ENCODE measurements around the gene AMDHD2. TPM values are rescaled to one million over a fixed set of nuclear protein-coding genes. Genes with fewer than 3 reads are reported as not detected.

AMDHD2 gene
- total RNA-seq, 1 donor from 2014 or later, result 45.3 TPM

GRCh38 chr16:2515180-2515851, 4.9 kb upstream of the AMDHD2 start:
- no peak for DNase-seq (ENCODE audit: low spot score)

- DNase-seq (ENCODE audit: low spot score), result no peak
Measured at GRCh38 chr16:2516391-2517240, 3.6 kb upstream of the AMDHD2 start.

- no peak for DNase-seq (ENCODE audit: low spot score)
Measured at GRCh38 chr16:2517954-2518605, 2.1 kb upstream of the AMDHD2 start.

GRCh38 chr16:2518823-2519710, 1.1 kb upstream of the AMDHD2 start:
- DNase-seq (ENCODE audit: low spot score), result peak; percentile 87

GRCh38 chr16:2519711-2520080, 475 bp upstream of the AMDHD2 start:
- DNase-seq (ENCODE audit: low spot score), result no peak

- DNase-seq (ENCODE audit: low spot score), result peak; percentile 90
Measured at GRCh38 chr16:2520784-2521531, 787 bp downstream of the AMDHD2 start.

GRCh38 chr16:2523801-2524231, 3.6 kb downstream of the AMDHD2 start:
- DNase-seq (ENCODE audit: low spot score), result no peak

GRCh38 chr16:2524339-2524938, 4.3 kb downstream of the AMDHD2 start:
- no peak for DNase-seq (ENCODE audit: low spot score)

- DNase-seq (ENCODE audit: low spot score), result no peak
Measured at GRCh38 chr16:2526135-2526534, 6.0 kb downstream of the AMDHD2 start.

GRCh38 chr16:2527071-2527783, 7.1 kb downstream of the AMDHD2 start:
- DNase-seq (ENCODE audit: low spot score), result peak; percentile 86

GRCh38 chr16:2527784-2528100, 7.6 kb downstream of the AMDHD2 start:
- DNase-seq (ENCODE audit: low spot score), result no peak

GRCh38 chr16:2528161-2529060, 8.2 kb downstream of the AMDHD2 start:
- no peak for DNase-seq (ENCODE audit: low spot score)

- peak; percentile 87 for DNase-seq (ENCODE audit: low spot score)
Measured at GRCh38 chr16:2529061-2529931, 9.1 kb downstream of the AMDHD2 start.

- peak; percentile 89 for DNase-seq (ENCODE audit: low spot score)
Measured at GRCh38 chr16:2529961-2530628, 9.9 kb downstream of the AMDHD2 start.

- peak; percentile 82 for DNase-seq (ENCODE audit: low spot score)
Measured at GRCh38 chr16:2530629-2531318, 10.6 kb downstream of the AMDHD2 start.

- DNase-seq (ENCODE audit: low spot score), result no peak
Measured at GRCh38 chr16:2531371-2531695, 11.2 kb downstream of the AMDHD2 start, which contains the start of gene CEMP1. CEMP1 (minus strand) TSS chr16:2531408; CDS start chr16:2531073, 335 bp downstream.
